Testis (tissue), 2 donors: ENCODE measurements around the gene SMYD5.

ENCODE experiments used
- POLR2A ChIP-seq: fragments of 450-650 bp; IDR thresholded peaks from one replicate; pipeline ENCODE4 v1.6.1; 2017; ENCODE audit warnings: antibody characterized with exemption, mild to moderate bottlenecking, moderate library complexity
- TF ChIP-seq, protein P1 (sequence below), 3 experiments: fragments of 450-650 bp in 2 of 3; fragments of 200-600 bp in 1 of 3; sonication (generic) in 1 of 3; IDR thresholded peaks; one replicate each; pipeline ENCODE4 v1.5.1; 2016 to 2019; ENCODE audit warnings: antibody characterized with exemption in 3 of 3, mild to moderate bottlenecking in 2 of 3, moderate library complexity in 1 of 3

DNA sequence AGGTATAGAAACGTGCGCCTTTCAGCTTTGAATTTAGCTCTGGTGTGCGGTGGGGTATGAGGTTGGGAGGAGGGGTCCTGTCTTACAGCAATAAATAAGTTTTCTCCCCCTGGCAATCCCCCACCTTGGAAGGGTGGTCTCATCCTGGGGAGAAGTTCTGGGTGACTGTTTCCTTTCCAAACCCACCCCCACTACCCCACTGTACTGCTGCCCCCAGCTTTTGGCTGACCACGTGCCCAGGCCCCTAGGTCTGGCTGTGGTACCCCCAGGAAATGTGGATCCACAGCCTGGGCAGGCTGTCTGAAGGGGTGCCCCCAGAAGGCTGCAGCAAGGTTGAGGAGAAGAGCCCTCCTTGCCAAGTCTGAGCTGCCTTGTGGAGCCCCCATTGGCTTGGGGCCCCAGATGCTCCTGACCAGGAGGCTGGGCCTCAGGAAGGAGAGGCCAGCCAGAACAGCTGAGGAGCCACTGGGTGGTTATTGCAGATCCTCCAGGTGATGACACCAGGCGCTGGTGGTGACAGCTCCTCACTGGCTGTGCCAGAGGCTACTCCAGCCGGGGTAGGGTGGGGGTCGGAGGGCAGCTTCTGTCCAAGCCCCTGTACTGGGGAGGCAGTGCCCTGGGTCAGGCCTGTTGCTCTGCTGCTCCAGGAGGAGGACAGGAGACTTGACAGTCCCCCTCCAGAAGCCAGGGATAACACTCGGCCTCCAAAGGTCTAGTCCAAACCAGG, 44.3 kb downstream of the SMYD5 start:
- TF ChIP-seq, protein P1, sequence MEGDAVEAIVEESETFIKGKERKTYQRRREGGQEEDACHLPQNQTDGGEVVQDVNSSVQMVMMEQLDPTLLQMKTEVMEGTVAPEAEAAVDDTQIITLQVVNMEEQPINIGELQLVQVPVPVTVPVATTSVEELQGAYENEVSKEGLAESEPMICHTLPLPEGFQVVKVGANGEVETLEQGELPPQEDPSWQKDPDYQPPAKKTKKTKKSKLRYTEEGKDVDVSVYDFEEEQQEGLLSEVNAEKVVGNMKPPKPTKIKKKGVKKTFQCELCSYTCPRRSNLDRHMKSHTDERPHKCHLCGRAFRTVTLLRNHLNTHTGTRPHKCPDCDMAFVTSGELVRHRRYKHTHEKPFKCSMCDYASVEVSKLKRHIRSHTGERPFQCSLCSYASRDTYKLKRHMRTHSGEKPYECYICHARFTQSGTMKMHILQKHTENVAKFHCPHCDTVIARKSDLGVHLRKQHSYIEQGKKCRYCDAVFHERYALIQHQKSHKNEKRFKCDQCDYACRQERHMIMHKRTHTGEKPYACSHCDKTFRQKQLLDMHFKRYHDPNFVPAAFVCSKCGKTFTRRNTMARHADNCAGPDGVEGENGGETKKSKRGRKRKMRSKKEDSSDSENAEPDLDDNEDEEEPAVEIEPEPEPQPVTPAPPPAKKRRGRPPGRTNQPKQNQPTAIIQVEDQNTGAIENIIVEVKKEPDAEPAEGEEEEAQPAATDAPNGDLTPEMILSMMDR (IDR thresholded peaks at IDR 0.05): no peak
- TF ChIP-seq POLR2A: no peak
